Measurements from ENCODE around the gene KPNA6. TPM values are rescaled to one million over a fixed set of nuclear protein-coding genes. Genes with fewer than 3 reads are reported as not detected.
"Not testable (repeated sequence)": the region's sequence is repeated elsewhere in the genome, so short reads cannot be mapped to it uniquely, and the experiment has no call there.

The KPNA6 gene
- total and polyA plus RNA-seq, 4 donors: 29.6 to 39.1 (median 33.7) TPM

GRCh38 chr1:32159189-32159588 is 51.3 kb downstream of the KPNA6 start:
- no CpG with 5 or more reads among the region's 3 CpGs for WGBS (ENCODE audit: insufficient coverage)
- H3K9me3 ChIP-seq (ENCODE audit: control insufficient read depth, insufficient read depth, low read length): no peaks in the 10 kb centered on the region
- no peaks in the 10 kb centered on the region for H3K4me1 ChIP-seq (ENCODE audit: control insufficient read depth, insufficient read depth, low read length)
- H3K4me3 ChIP-seq (ENCODE audit: low read depth, low read length): no peak overlapping the region
- peaks cover 57% of the 10 kb centered on the region for H3K36me3 ChIP-seq (ENCODE audit: control insufficient read depth, insufficient read depth, low read length)
- H3K27me3 ChIP-seq (ENCODE audit: control insufficient read depth, insufficient read depth, low read length): no peaks in the 10 kb centered on the region
- no peak overlapping the region for H3K27ac ChIP-seq (ENCODE audit: low read depth, low read length)
- DNase-seq (ENCODE audit: low read depth in 4 of 6, low spot score in 6 of 6): no peak

- WGBS (ENCODE audit: insufficient coverage): no CpG with 5 or more reads among the region's 2 CpGs
- Histone ChIP-seq H3K36me3 (ENCODE audit: control insufficient read depth, insufficient read depth, low read length) (peaks cover 70% of the 10 kb centered on the region), H3K4me3 (ENCODE audit: low read depth, low read length) (no peak overlapping the region), H3K27ac (ENCODE audit: low read depth, low read length) (no peak overlapping the region), H3K9me3 (ENCODE audit: control insufficient read depth, insufficient read depth, low read length) (no peaks in the 10 kb centered on the region), H3K4me1 (ENCODE audit: control insufficient read depth, insufficient read depth, low read length) (no peaks in the 10 kb centered on the region), H3K27me3 (ENCODE audit: control insufficient read depth, insufficient read depth, low read length) (no peaks in the 10 kb centered on the region)
- no peak for DNase-seq (ENCODE audit: low read depth in 4 of 6, low spot score in 6 of 6)
Observed at GRCh38 chr1:32163405-32163804, 55.5 kb downstream of the KPNA6 start.

- H3K27ac ChIP-seq (ENCODE audit: low read depth, low read length); H3K4me1 ChIP-seq (ENCODE audit: control insufficient read depth, insufficient read depth, low read length); H3K27me3 ChIP-seq (ENCODE audit: control insufficient read depth, insufficient read depth, low read length); DNase-seq (ENCODE audit: low read depth in 4 of 6, low spot score in 6 of 6); H3K9me3 ChIP-seq (ENCODE audit: control insufficient read depth, insufficient read depth, low read length); H3K4me3 ChIP-seq (ENCODE audit: low read depth, low read length): not testable (repeated sequence)
- peaks cover 70% of the 10 kb centered on the region for H3K36me3 ChIP-seq (ENCODE audit: control insufficient read depth, insufficient read depth, low read length)
- WGBS (ENCODE audit: insufficient coverage): 100% methylated on average over 1 of the region's 10 CpGs
Observed at GRCh38 chr1:32165633-32166032, 57.8 kb downstream of the KPNA6 start.

- WGBS (ENCODE audit: insufficient coverage): no CpG with 5 or more reads among the region's 4 CpGs
Observed at GRCh38 chr1:32170991-32171390, 63.1 kb downstream of the KPNA6 start.

GRCh38 chr1:32172621-32173245 is 64.9 kb downstream of the KPNA6 start:
- Histone ChIP-seq H3K4me1 (ENCODE audit: control insufficient read depth, insufficient read depth, low read length) (no peaks in the 10 kb centered on the region), H3K9me3 (ENCODE audit: control insufficient read depth, insufficient read depth, low read length) (no peaks in the 10 kb centered on the region), H3K4me3 (ENCODE audit: low read depth, low read length) (no peak overlapping the region), H3K36me3 (ENCODE audit: control insufficient read depth, insufficient read depth, low read length) (peaks cover 48% of the 10 kb centered on the region), H3K27ac (ENCODE audit: low read depth, low read length) (no peak overlapping the region), H3K27me3 (ENCODE audit: control insufficient read depth, insufficient read depth, low read length) (no peaks in the 10 kb centered on the region)
- whole genome bisulfite sequencing (ENCODE audit: insufficient coverage): no CpG with 5 or more reads among the region's 1 CpG
- DNase-seq (ENCODE audit: low read depth in 4 of 6, low spot score in 6 of 6): no peak

More at GRCh38 chr1:32170991-32171390, 63.1 kb downstream of the KPNA6 start:
- H3K4me3 ChIP-seq (ENCODE audit: low read depth, low read length): no peak overlapping the region
- DNase-seq (ENCODE audit: low read depth in 4 of 6, low spot score in 6 of 6): no peak
- H3K36me3 ChIP-seq (ENCODE audit: control insufficient read depth, insufficient read depth, low read length): peaks cover 63% of the 10 kb centered on the region
- H3K27ac ChIP-seq (ENCODE audit: low read depth, low read length): no peak overlapping the region
- no peaks in the 10 kb centered on the region for H3K27me3 ChIP-seq (ENCODE audit: control insufficient read depth, insufficient read depth, low read length)
- no peaks in the 10 kb centered on the region for H3K9me3 ChIP-seq (ENCODE audit: control insufficient read depth, insufficient read depth, low read length)
- H3K4me1 ChIP-seq (ENCODE audit: control insufficient read depth, insufficient read depth, low read length): no peaks in the 10 kb centered on the region

GRCh38 chr1:32178380-32179192 is 70.7 kb downstream of the KPNA6 start:
- whole genome bisulfite sequencing (ENCODE audit: insufficient coverage): 63% methylated on average over 3 of the region's 7 CpGs

GRCh38 chr1:32179193-32179442 is 71.3 kb downstream of the KPNA6 start:
- Histone ChIP-seq H3K27me3 (ENCODE audit: control insufficient read depth, insufficient read depth, low read length) (no peaks in the 10 kb centered on the region), H3K36me3 (ENCODE audit: control insufficient read depth, insufficient read depth, low read length) (peaks cover 37% of the 10 kb centered on the region), H3K4me1 (ENCODE audit: control insufficient read depth, insufficient read depth, low read length) (peaks cover 27% of the 10 kb centered on the region), H3K4me3 (ENCODE audit: low read depth, low read length) (peak overlapping the region; percentile 87), H3K9me3 (ENCODE audit: control insufficient read depth, insufficient read depth, low read length) (no peaks in the 10 kb centered on the region), H3K27ac (ENCODE audit: low read depth, low read length) (peak overlapping the region; percentile 97)
- 12% methylated on average over 4 of the region's 7 CpGs for WGBS (ENCODE audit: insufficient coverage)
- no peak for DNase-seq (ENCODE audit: low read depth in 4 of 6, low spot score in 6 of 6)

More at GRCh38 chr1:32178380-32179192, 70.7 kb downstream of the KPNA6 start:
- Histone ChIP-seq H3K36me3 (ENCODE audit: control insufficient read depth, insufficient read depth, low read length) (peaks cover 36% of the 10 kb centered on the region), H3K27me3 (ENCODE audit: control insufficient read depth, insufficient read depth, low read length) (no peaks in the 10 kb centered on the region), H3K4me1 (ENCODE audit: control insufficient read depth, insufficient read depth, low read length) (peaks cover 27% of the 10 kb centered on the region), H3K27ac (ENCODE audit: low read depth, low read length) (peak overlapping the region; percentile 97), H3K9me3 (ENCODE audit: control insufficient read depth, insufficient read depth, low read length) (no peaks in the 10 kb centered on the region), H3K4me3 (ENCODE audit: low read depth, low read length) (peak overlapping the region; percentile 87)
- DNase-seq (ENCODE audit: low read depth in 4 of 6, low spot score in 6 of 6): no peak

GRCh38 chr1:32179443-32180185 is 71.8 kb downstream of the KPNA6 start, which contains the start of gene TXLNA:
TXLNA (plus strand) TSS chr1:32179675; CDS start chr1:32180346, 671 bp downstream.
- H3K36me3 ChIP-seq (ENCODE audit: control insufficient read depth, insufficient read depth, low read length): peaks cover 40% of the 10 kb centered on the region
- DNase-seq (ENCODE audit: low read depth in 4 of 6, low spot score in 6 of 6): peak; percentile 81 to 97 (median 88)
- H3K9me3 ChIP-seq (ENCODE audit: control insufficient read depth, insufficient read depth, low read length): no peaks in the 10 kb centered on the region
- peak within 1 kb of the TSS; percentile 97 for H3K27ac ChIP-seq (ENCODE audit: low read depth, low read length)
- 0% methylated on average over 78 of the region's 79 CpGs for WGBS (ENCODE audit: insufficient coverage)
- peak within 1 kb of the TSS; percentile 87 for H3K4me3 ChIP-seq (ENCODE audit: low read depth, low read length)
- H3K4me1 ChIP-seq (ENCODE audit: control insufficient read depth, insufficient read depth, low read length): peaks cover 27% of the 10 kb centered on the region
- no peaks in the 10 kb centered on the region for H3K27me3 ChIP-seq (ENCODE audit: control insufficient read depth, insufficient read depth, low read length)

- under 1% methylated on average over 23 of the region's 36 CpGs for WGBS (ENCODE audit: insufficient coverage)
- H3K36me3 ChIP-seq (ENCODE audit: control insufficient read depth, insufficient read depth, low read length): peaks cover 37% of the 10 kb centered on the region
- peak in 2 of 6 donors; percentile 15 to 63 for DNase-seq (ENCODE audit: low read depth in 4 of 6, low spot score in 6 of 6)
- H3K4me3 ChIP-seq (ENCODE audit: low read depth, low read length): peak overlapping the region; percentile 87
- peaks cover 27% of the 10 kb centered on the region for H3K4me1 ChIP-seq (ENCODE audit: control insufficient read depth, insufficient read depth, low read length)
- no peaks in the 10 kb centered on the region for H3K9me3 ChIP-seq (ENCODE audit: control insufficient read depth, insufficient read depth, low read length)
- H3K27ac ChIP-seq (ENCODE audit: low read depth, low read length): peak overlapping the region; percentile 97
- H3K27me3 ChIP-seq (ENCODE audit: control insufficient read depth, insufficient read depth, low read length): no peaks in the 10 kb centered on the region
Observed at GRCh38 chr1:32180186-32181060, 72.6 kb downstream of the KPNA6 start.

Measured in spinal cord (tissue), 10 donors.